HG03196 (cell line): Measurements from ENCODE around the gene TPCN2.

Experiments used
- ATAC-seq: cut with Tn5 transposase; IDR thresholded peaks from one replicate; pipeline ENCODE4 v1.9.1; 2021; ENCODE audit not compliant: unreplicated experiment

TPCN2 gene

GRCh38 chr11:69091638-69092165 is 43.0 kb downstream of the TPCN2 start:
- no peak for ATAC-seq

- ATAC-seq = no peak
Measured at GRCh38 chr11:69092263-69092662, 43.5 kb downstream of the TPCN2 start.

- ATAC-seq = no peak
Measured at GRCh38 chr11:69093106-69093505, 44.4 kb downstream of the TPCN2 start.

- no peak for ATAC-seq
Measured at GRCh38 chr11:69094111-69094914, 45.6 kb downstream of the TPCN2 start.

GRCh38 chr11:69094915-69095290 is 46.2 kb downstream of the TPCN2 start:
- no peak for ATAC-seq

- ATAC-seq = no peak
Measured at GRCh38 chr11:69095300-69095699, 46.6 kb downstream of the TPCN2 start.

GRCh38 chr11:69096473-69096872 is 47.7 kb downstream of the TPCN2 start:
- ATAC-seq = no peak

GRCh38 chr11:69097263-69097662 is 48.5 kb downstream of the TPCN2 start:
- ATAC-seq = no peak

GRCh38 chr11:69099180-69099579 is 50.4 kb downstream of the TPCN2 start:
- ATAC-seq = no peak

GRCh38 chr11:69100454-69101114 is 51.9 kb downstream of the TPCN2 start:
- ATAC-seq = no peak

- peak; percentile 64 for ATAC-seq
Measured at GRCh38 chr11:69101115-69101791, 52.5 kb downstream of the TPCN2 start.

GRCh38 chr11:69101792-69102695 is 53.3 kb downstream of the TPCN2 start:
- no peak for ATAC-seq

GRCh38 chr11:69102732-69103615 is 54.2 kb downstream of the TPCN2 start:
- no peak for ATAC-seq

- no peak for ATAC-seq
Measured at GRCh38 chr11:69104212-69104855, 55.6 kb downstream of the TPCN2 start.

- ATAC-seq = no peak
Measured at GRCh38 chr11:69104856-69105395, 56.2 kb downstream of the TPCN2 start.

- no peak for ATAC-seq
Measured at GRCh38 chr11:69105461-69106030, 56.8 kb downstream of the TPCN2 start.

GRCh38 chr11:69106031-69106811 is 57.5 kb downstream of the TPCN2 start:
- ATAC-seq = no peak

GRCh38 chr11:69107413-69107812 is 58.7 kb downstream of the TPCN2 start:
- no peak for ATAC-seq
